ENCODE results near the gene GSK3A. TPM values are rescaled to one million over a fixed set of nuclear protein-coding genes. Genes with fewer than 3 reads are reported as not detected.

The GSK3A gene
- 77.6 and 78.9 TPM in 2 replicates for polyA plus RNA-seq (2013)

- Histone ChIP-seq H3K23ac (ENCODE audit: low read length) (no peak within 1 kb of the TSS), H3K4ac (ENCODE audit: low read depth, low read length) (peak within 1 kb of the TSS; percentile 96), H2BK5ac (ENCODE audit: low read depth, low read length, poor library complexity) (peak within 1 kb of the TSS; percentile 52), H3K27ac (ENCODE audit: low read depth, low read length) (peak within 1 kb of the TSS; percentile 80), H2BK12ac (ENCODE audit: low read length) (no peak within 1 kb of the TSS), H3K79me2 (ENCODE audit: control insufficient read depth, insufficient read depth, low read length, poor library complexity) (peaks cover 6% of the 10 kb centered on the region), H2BK120ac (ENCODE audit: insufficient read depth, low read length, poor library complexity) (peak within 1 kb of the TSS; percentile 80), H3K4me1 (ENCODE audit: control insufficient read depth in 1 of 2, insufficient read depth in 2 of 2, low read length in 2 of 2) (peaks cover 15 to 17% of the 10 kb centered on the region in 2 experiments), H4K8ac (ENCODE audit: low read depth, low read length) (peak within 1 kb of the TSS; percentile 94), H3K79me1 (ENCODE audit: low read length) (peaks cover 17% of the 10 kb centered on the region), H3K4me2 (ENCODE audit: low read length) (peak within 1 kb of the TSS; percentile 83), H3K36me3 (ENCODE audit: control insufficient read depth in 1 of 2, insufficient read depth in 2 of 2, low read length in 2 of 2) (peaks cover 14 to 23% of the 10 kb centered on the region in 2 experiments), H3K18ac (ENCODE audit: low read length) (peak within 1 kb of the TSS; percentile 85), H2AK5ac (ENCODE audit: low read length) (peak within 1 kb of the TSS; percentile 45), H3K9me3 (ENCODE audit: insufficient read depth, low read depth, low read length) (no peaks in the 10 kb centered on the region), H2AFZ (ENCODE audit: insufficient read depth, low read length, poor library complexity) (peak within 1 kb of the TSS; percentile 77), H4K91ac (ENCODE audit: low read depth, low read length) (peak within 1 kb of the TSS; percentile 97), H3K4me3 (ENCODE audit: low read depth, low read length) (peak within 1 kb of the TSS; percentile 90), H3K9ac (ENCODE audit: low read length) (peak within 1 kb of the TSS; percentile 97), H3K27me3 (ENCODE audit: insufficient read depth, low read length) (no peaks in the 10 kb centered on the region), H3K14ac (ENCODE audit: low read length) (peak within 1 kb of the TSS; percentile 92), H4K12ac (ENCODE audit: low read depth, low read length) (peak within 1 kb of the TSS; percentile 77)
- peak; percentile 99 for DNase-seq
- no CpG with 5 or more reads among the region's 76 CpGs for WGBS (ENCODE audit: extremely low coverage, insufficient coverage, insufficient read length)
Observed at GRCh38 chr19:42242512-42243409, at the start of gene GSK3A. GSK3A (minus strand) TSS chr19:42242602; CDS start chr19:42242465, 137 bp downstream.

- Histone ChIP-seq H3K9ac (ENCODE audit: low read length) (no peak overlapping the region), H4K8ac (ENCODE audit: low read depth, low read length) (no peak overlapping the region), H3K27me3 (ENCODE audit: insufficient read depth, low read length) (no peaks in the 10 kb centered on the region), H3K79me2 (ENCODE audit: control insufficient read depth, insufficient read depth, low read length, poor library complexity) (no peaks in the 10 kb centered on the region), H2BK12ac (ENCODE audit: low read length) (no peak overlapping the region), H4K12ac (ENCODE audit: low read depth, low read length) (no peak overlapping the region), H3K27ac (ENCODE audit: low read depth, low read length) (no peak overlapping the region), H3K4ac (ENCODE audit: low read depth, low read length) (no peak overlapping the region), H3K14ac (ENCODE audit: low read length) (no peak overlapping the region), H3K23ac (ENCODE audit: low read length) (no peak overlapping the region), H3K36me3 (ENCODE audit: control insufficient read depth in 1 of 2, insufficient read depth in 2 of 2, low read length in 2 of 2) (peaks cover 84 to 91% of the 10 kb centered on the region in 2 experiments), H3K9me3 (ENCODE audit: insufficient read depth, low read depth, low read length) (peaks cover 3% of the 10 kb centered on the region), H3K18ac (ENCODE audit: low read length) (no peak overlapping the region), H3K79me1 (ENCODE audit: low read length) (no peaks in the 10 kb centered on the region), H4K91ac (ENCODE audit: low read depth, low read length) (no peak overlapping the region), H2AK5ac (ENCODE audit: low read length) (no peak overlapping the region), H2BK120ac (ENCODE audit: insufficient read depth, low read length, poor library complexity) (no peak overlapping the region), H2AFZ (ENCODE audit: insufficient read depth, low read length, poor library complexity) (no peak overlapping the region), H3K4me3 (ENCODE audit: low read depth, low read length) (no peak overlapping the region), H3K4me1 (ENCODE audit: control insufficient read depth in 1 of 2, insufficient read depth in 2 of 2, low read length in 2 of 2) (no peaks in the 10 kb centered on the region), H3K4me2 (ENCODE audit: low read length) (no peak overlapping the region), H2BK5ac (ENCODE audit: low read depth, low read length, poor library complexity) (no peak overlapping the region)
- WGBS (ENCODE audit: extremely low coverage, insufficient coverage, insufficient read length) = no CpG with 5 or more reads among the region's 9 CpGs
- DNase-seq = peak; percentile 34 to 35
Observed at GRCh38 chr19:42291435-42291810, 49.0 kb upstream of the GSK3A start.

GRCh38 chr19:42290523-42291434, 48.4 kb upstream of the GSK3A start:
- no peak overlapping the region for H3K4me2 ChIP-seq (ENCODE audit: low read length)
- H4K12ac ChIP-seq (ENCODE audit: low read depth, low read length) = no peak overlapping the region
- H3K4me1 ChIP-seq (ENCODE audit: control insufficient read depth in 1 of 2, insufficient read depth in 2 of 2, low read length in 2 of 2) = peaks cover 5% of the 10 kb centered on the region in 2 experiments
- peaks cover 3% of the 10 kb centered on the region for H3K9me3 ChIP-seq (ENCODE audit: insufficient read depth, low read depth, low read length)
- H3K27me3 ChIP-seq (ENCODE audit: insufficient read depth, low read length) = no peaks in the 10 kb centered on the region
- no peak overlapping the region for H2BK120ac ChIP-seq (ENCODE audit: insufficient read depth, low read length, poor library complexity)
- H3K23ac ChIP-seq (ENCODE audit: low read length) = no peak overlapping the region
- H3K14ac ChIP-seq (ENCODE audit: low read length) = no peak overlapping the region
- H3K18ac ChIP-seq (ENCODE audit: low read length) = no peak overlapping the region
- H3K4ac ChIP-seq (ENCODE audit: low read depth, low read length) = no peak overlapping the region
- H3K27ac ChIP-seq (ENCODE audit: low read depth, low read length) = no peak overlapping the region
- no peak overlapping the region for H4K91ac ChIP-seq (ENCODE audit: low read depth, low read length)
- H3K36me3 ChIP-seq (ENCODE audit: control insufficient read depth in 1 of 2, insufficient read depth in 2 of 2, low read length in 2 of 2) = peaks cover 88 to 93% of the 10 kb centered on the region in 2 experiments
- no CpG with 5 or more reads among the region's 31 CpGs for WGBS (ENCODE audit: extremely low coverage, insufficient coverage, insufficient read length)
- no peak overlapping the region for H3K9ac ChIP-seq (ENCODE audit: low read length)
- no peak overlapping the region for H2BK5ac ChIP-seq (ENCODE audit: low read depth, low read length, poor library complexity)
- no peak overlapping the region for H3K4me3 ChIP-seq (ENCODE audit: low read depth, low read length)
- H2BK12ac ChIP-seq (ENCODE audit: low read length) = no peak overlapping the region
- peak in 1 of 2 donors; percentile 34 for DNase-seq
- H3K79me1 ChIP-seq (ENCODE audit: low read length) = no peaks in the 10 kb centered on the region
- H3K79me2 ChIP-seq (ENCODE audit: control insufficient read depth, insufficient read depth, low read length, poor library complexity) = peaks cover 2% of the 10 kb centered on the region
- no peak overlapping the region for H4K8ac ChIP-seq (ENCODE audit: low read depth, low read length)
- H2AK5ac ChIP-seq (ENCODE audit: low read length) = no peak overlapping the region
- no peak overlapping the region for H2AFZ ChIP-seq (ENCODE audit: insufficient read depth, low read length, poor library complexity)

DNA sequence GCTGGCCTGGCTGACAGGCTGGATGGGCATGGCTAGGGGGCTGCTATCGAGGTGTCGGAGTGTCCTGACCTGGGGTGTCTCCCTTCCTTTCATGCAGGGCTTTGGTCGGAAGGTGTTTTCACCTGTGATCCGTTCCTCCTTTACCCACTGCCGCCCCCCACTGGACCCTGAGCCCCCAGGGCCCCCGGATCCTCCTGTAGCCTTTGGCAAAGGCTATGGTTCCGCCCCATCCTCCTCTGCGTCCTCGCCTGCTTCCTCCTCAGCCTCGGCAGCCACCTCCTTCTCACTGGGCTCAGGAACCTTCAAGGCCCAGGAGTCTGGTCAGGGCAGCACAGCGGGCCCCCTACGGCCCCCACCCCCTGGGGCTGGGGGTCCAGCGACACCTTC, 47.7 kb upstream of the GSK3A start:
- no peak overlapping the region for H4K91ac ChIP-seq (ENCODE audit: low read depth, low read length)
- H4K12ac ChIP-seq (ENCODE audit: low read depth, low read length) = no peak overlapping the region
- H2BK5ac ChIP-seq (ENCODE audit: low read depth, low read length, poor library complexity) = no peak overlapping the region
- H2BK120ac ChIP-seq (ENCODE audit: insufficient read depth, low read length, poor library complexity) = no peak overlapping the region
- H3K27ac ChIP-seq (ENCODE audit: low read depth, low read length) = no peak overlapping the region
- H3K27me3 ChIP-seq (ENCODE audit: insufficient read depth, low read length) = no peaks in the 10 kb centered on the region
- H2BK12ac ChIP-seq (ENCODE audit: low read length) = no peak overlapping the region
- peaks cover 4% of the 10 kb centered on the region for H3K79me2 ChIP-seq (ENCODE audit: control insufficient read depth, insufficient read depth, low read length, poor library complexity)
- no peak overlapping the region for H4K8ac ChIP-seq (ENCODE audit: low read depth, low read length)
- DNase-seq = no peak
- H3K79me1 ChIP-seq (ENCODE audit: low read length) = no peaks in the 10 kb centered on the region
- no peak overlapping the region for H3K4me2 ChIP-seq (ENCODE audit: low read length)
- no peak overlapping the region for H3K9ac ChIP-seq (ENCODE audit: low read length)
- H3K4ac ChIP-seq (ENCODE audit: low read depth, low read length) = no peak overlapping the region
- H3K9me3 ChIP-seq (ENCODE audit: insufficient read depth, low read depth, low read length) = peaks cover 3% of the 10 kb centered on the region
- no peak overlapping the region for H3K18ac ChIP-seq (ENCODE audit: low read length)
- H2AFZ ChIP-seq (ENCODE audit: insufficient read depth, low read length, poor library complexity) = no peak overlapping the region
- no peak overlapping the region for H3K4me3 ChIP-seq (ENCODE audit: low read depth, low read length)
- no peak overlapping the region for H2AK5ac ChIP-seq (ENCODE audit: low read length)
- H3K14ac ChIP-seq (ENCODE audit: low read length) = no peak overlapping the region
- H3K23ac ChIP-seq (ENCODE audit: low read length) = no peak overlapping the region
- WGBS (ENCODE audit: extremely low coverage, insufficient coverage, insufficient read length) = no CpG with 5 or more reads among the region's 13 CpGs
- peaks cover 12% of the 10 kb centered on the region in 2 experiments for H3K4me1 ChIP-seq (ENCODE audit: control insufficient read depth in 1 of 2, insufficient read depth in 2 of 2, low read length in 2 of 2)
- peaks cover 87% of the 10 kb centered on the region in 2 experiments for H3K36me3 ChIP-seq (ENCODE audit: control insufficient read depth in 1 of 2, insufficient read depth in 2 of 2, low read length in 2 of 2)
